H1 (cell line): ENCODE measurements around the gene SPOPL. TPM values are rescaled to one million over a fixed set of nuclear protein-coding genes. Genes with fewer than 3 reads are reported as not detected.

Source experiments
- ASH2L ChIP-seq: fragments of 200-600, 300-600 bp; sonication (generic); IDR thresholded peaks from one replicate; pipeline ENCODE4 v1.7.1; 2017; ENCODE audit warnings: low read length
- CHD7 ChIP-seq: fragments of 300-600 bp; sonication (generic); IDR thresholded peaks from 2 replicates; pipeline ENCODE4 v1.7.1; 2012; ENCODE audit warnings: low read length, moderate library complexity, mild to moderate bottlenecking, inconsistent platforms; ENCODE audit not compliant: insufficient replicate concordance
- CTBP2 ChIP-seq: IDR thresholded peaks from 2 replicates; pipeline ENCODE4 v1.7.0; 2011; ENCODE audit warnings: borderline replicate concordance, mild to moderate bottlenecking, moderate library complexity, mixed read lengths, low read length; ENCODE audit not compliant: insufficient read depth, insufficient read length
- JUN ChIP-seq: IDR thresholded peaks from 2 replicates; pipeline ENCODE4 v1.6.1; 2011; ENCODE audit warnings: low read depth, mild to moderate bottlenecking, improper control_type of control experiment, low read length
- POLR2AphosphoS5 ChIP-seq: IDR thresholded peaks from 2 replicates; pipeline ENCODE4 v1.6.1; 2011; ENCODE audit warnings: low read depth, low read length
- RFX5 ChIP-seq: IDR thresholded peaks from 2 replicates; pipeline ENCODE4 v1.6.1; 2011; ENCODE audit warnings: low read depth, low read length, improper control_type of control experiment, borderline replicate concordance
- RNF2 ChIP-seq: fragments of 200-900, 300-1000 bp; sonication (generic); IDR thresholded peaks from 2 replicates; pipeline ENCODE4 v1.7.1; 2016; ENCODE audit warnings: borderline replicate concordance, low read depth, mild to moderate bottlenecking, antibody characterized with exemption, low read length; ENCODE audit not compliant: poor library complexity, severe bottlenecking; ENCODE audit errors: missing control alignments
- polyA plus RNA-seq, 7 experiments: library from polyadenylated mRNA; depleted of rRNA in 3 of 7; stranded (reverse) in 5 of 7; unstranded in 2 of 7; fragments of >200 nt in 5 of 7; fragments of 200-250 nt in 2 of 7; gene quantifications; 1 replicate in 5 of 7; 2 replicates in 1 of 7; 4 replicates in 1 of 7; pipeline versions ENCODE4 v1.2.1 to v1.2.3, GENCODE V29; 2011 to 2013; ENCODE audit warnings: missing spikeins in 2 of 7, mixed read lengths in 2 of 7
- total RNA-seq: library from RNA; stranded (reverse); fragmentation: NEBNext Ultra II Directional; extraction: Animal tissue kit (Norgen Biotek cat#: 25700); gene quantifications from 2 replicates; pipeline ENCODE4 v1.2.1, GENCODE V29; 2021

Gene SPOPL
- total and polyA plus RNA-seq, 2 of the 8 experiments (the other 6 are each of a cell fraction or from before 2014, with no cell fraction given): 1.9 to 14.5 TPM

GRCh38 chr2:138453815-138454214 lies 47.8 kb upstream of the SPOPL start (continued):
- TF ChIP-seq CHD7 (no peak), RFX5 (no peak), CTBP2 (no peak), RNF2 (no peak), JUN (no peak), ASH2L (no peak), POLR2AphosphoS5 (no peak)
- TF ChIP-seq, all 59 proteins: peak for 0
